ENCODE data around the gene SEZ6L. TPM values are rescaled to one million over a fixed set of nuclear protein-coding genes. Genes with fewer than 3 reads are reported as not detected.

Gene SEZ6L
- total RNA-seq, 1 experiment from 2014 or later = 0.13 TPM

- H2AK5ac ChIP-seq (ENCODE audit: insufficient read length, low read length) = no peak overlapping the region
- peaks cover 7% of the 10 kb centered on the region; the same call in 1 of the 2 replicates for H3K4me1 ChIP-seq (ENCODE audit: insufficient read depth, low read length)
- Mint-ChIP-seq H3K4me1 (peaks cover 21% of the 10 kb centered on the region in 2 experiments), H3K36me3 (ENCODE audit: insufficient read depth in 1 of 3, low read depth in 3 of 3) (no peaks in the 10 kb centered on the region), H3K27me3 (ENCODE audit: low read depth) (peaks cover 6% of the 10 kb centered on the region), H3K9me3 (no peaks in the 10 kb centered on the region; a peak in 1 of 5 replicates), H3K27ac (peak overlapping the region in 1 of 3 experiments; percentile 33; a peak in 1 of 7 replicates), H3K4me3 (no peak overlapping the region)
- H4K5ac ChIP-seq (ENCODE audit: insufficient read length, low read depth, low read length) = no peak overlapping the region
- no peak overlapping the region for H2BK5ac ChIP-seq (ENCODE audit: insufficient read length, low read length)
- no peak overlapping the region for H3T11ph ChIP-seq (ENCODE audit: low read length)
- no peak overlapping the region for H2BK120ac ChIP-seq (ENCODE audit: low read depth, low read length, poor library complexity, severe bottlenecking)
- no peaks in the 10 kb centered on the region for H4K20me1 ChIP-seq (ENCODE audit: control insufficient read depth, insufficient read depth, insufficient read length)
- no peaks in the 10 kb centered on the region for H3K79me2 ChIP-seq (ENCODE audit: insufficient read depth, low read length)
- H3K14ac ChIP-seq (ENCODE audit: insufficient read depth, low read length) = no peak overlapping the region
- TF ChIP-seq, protein P1, sequence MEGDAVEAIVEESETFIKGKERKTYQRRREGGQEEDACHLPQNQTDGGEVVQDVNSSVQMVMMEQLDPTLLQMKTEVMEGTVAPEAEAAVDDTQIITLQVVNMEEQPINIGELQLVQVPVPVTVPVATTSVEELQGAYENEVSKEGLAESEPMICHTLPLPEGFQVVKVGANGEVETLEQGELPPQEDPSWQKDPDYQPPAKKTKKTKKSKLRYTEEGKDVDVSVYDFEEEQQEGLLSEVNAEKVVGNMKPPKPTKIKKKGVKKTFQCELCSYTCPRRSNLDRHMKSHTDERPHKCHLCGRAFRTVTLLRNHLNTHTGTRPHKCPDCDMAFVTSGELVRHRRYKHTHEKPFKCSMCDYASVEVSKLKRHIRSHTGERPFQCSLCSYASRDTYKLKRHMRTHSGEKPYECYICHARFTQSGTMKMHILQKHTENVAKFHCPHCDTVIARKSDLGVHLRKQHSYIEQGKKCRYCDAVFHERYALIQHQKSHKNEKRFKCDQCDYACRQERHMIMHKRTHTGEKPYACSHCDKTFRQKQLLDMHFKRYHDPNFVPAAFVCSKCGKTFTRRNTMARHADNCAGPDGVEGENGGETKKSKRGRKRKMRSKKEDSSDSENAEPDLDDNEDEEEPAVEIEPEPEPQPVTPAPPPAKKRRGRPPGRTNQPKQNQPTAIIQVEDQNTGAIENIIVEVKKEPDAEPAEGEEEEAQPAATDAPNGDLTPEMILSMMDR (conservative IDR thresholded peaks at IDR 0.05) = no peak
- H3K18ac ChIP-seq (ENCODE audit: insufficient read length, low read depth, low read length) = no peak overlapping the region
- H3K9me3 ChIP-seq (ENCODE audit: control insufficient read depth, low read depth, low read length) = no peaks in the 10 kb centered on the region
- no peak overlapping the region for H3K23ac ChIP-seq (ENCODE audit: insufficient read length, low read depth, low read length)
- no peaks in the 10 kb centered on the region for H3K27me3 ChIP-seq (ENCODE audit: insufficient read depth, low read length)
- no peak overlapping the region for H4K8ac ChIP-seq (replicated peaks; ENCODE audit: insufficient read length, low read depth, low read length)
- peak; percentile 80 for DNase-seq
- H3K79me1 ChIP-seq (ENCODE audit: insufficient read depth, low read depth, low read length, poor library complexity, severe bottlenecking) = no peaks in the 10 kb centered on the region
- H3K23me2 ChIP-seq (ENCODE audit: insufficient read length, low read depth, low read length, poor library complexity, severe bottlenecking) = no peaks in the 10 kb centered on the region
- no peak overlapping the region for H3K27ac ChIP-seq (ENCODE audit: insufficient read length, low read depth, low read length)
- no peak overlapping the region for H3K4me2 ChIP-seq (ENCODE audit: insufficient read depth, insufficient read length, low read length)
- H2BK12ac ChIP-seq (ENCODE audit: insufficient read length, low read depth, low read length) = no peak overlapping the region
- WGBS (ENCODE audit: extremely low coverage, insufficient read length, low lambda C conversion rate) = no CpG with 5 or more reads among the region's 9 CpGs
- no peak overlapping the region for H2BK20ac ChIP-seq (ENCODE audit: low read depth, low read length, poor library complexity, severe bottlenecking)
- no peak overlapping the region for H3K4ac ChIP-seq (ENCODE audit: low read depth, low read length)
- H3K56ac ChIP-seq (ENCODE audit: insufficient read length, low read depth, low read length) = no peak overlapping the region
- no peak overlapping the region for H4K91ac ChIP-seq (ENCODE audit: insufficient read length, low read depth, low read length)
- no peak overlapping the region for H2AFZ ChIP-seq (ENCODE audit: low read length)
- H3K9ac ChIP-seq (ENCODE audit: extremely low read depth, insufficient read length, low read length) = no peak overlapping the region
- no peak overlapping the region for H2BK15ac ChIP-seq (ENCODE audit: low read depth, low read length)
Observed at GRCh38 chr22:26416670-26417276, 247.5 kb downstream of the SEZ6L start.
